Calu3 (cell line): ENCODE measurements around the gene VPS50. TPM values are rescaled to one million over a fixed set of nuclear protein-coding genes. Genes with fewer than 3 reads are reported as not detected.

Experiments used
- BruUV-seq: library from RNA; stranded (reverse); fragments of 400-500 nt; replicated peaks from 2 replicates; lab custom pipeline; 2021; lab: Mats Ljungman, UMichigan
- CTCF ChIA-PET: fragments of 300-600 bp; sonication (Branson Sonifier 250); formaldehyde crosslinking; loops from one replicate; lab custom pipeline; 2022; ENCODE audit warnings: antibody characterized with exemption; lab: Charles Lee
- DNase-seq: peaks from one replicate; pipeline ENCODE4 v3.0.0; 2022
- H3K27ac Mint-ChIP-seq: one replicate; pipeline ENCODE4 v1.8.0; 2022; ENCODE audit warnings: mixed read lengths; ENCODE audit not compliant: unreplicated experiment
- H3K27me3 Mint-ChIP-seq: one replicate; pipeline ENCODE4 v1.8.0; 2022; ENCODE audit warnings: mixed read lengths; ENCODE audit not compliant: unreplicated experiment
- H3K36me3 Mint-ChIP-seq: one replicate; pipeline ENCODE4 v1.8.0; 2022; ENCODE audit warnings: mild to moderate bottlenecking, moderate library complexity, mixed read lengths; ENCODE audit not compliant: insufficient read depth, unreplicated experiment
- H3K4me1 Mint-ChIP-seq: one replicate; pipeline ENCODE4 v1.8.0; 2022; ENCODE audit warnings: mild to moderate bottlenecking, low read depth, mixed read lengths; ENCODE audit not compliant: unreplicated experiment
- H3K4me3 Mint-ChIP-seq: one replicate; pipeline ENCODE4 v1.8.0; 2022; ENCODE audit warnings: mild to moderate bottlenecking, low read depth, moderate library complexity, mixed read lengths; ENCODE audit not compliant: unreplicated experiment
- H3K9me3 Mint-ChIP-seq: one replicate; pipeline ENCODE4 v1.8.0; 2022; ENCODE audit warnings: low read depth, mixed read lengths; ENCODE audit not compliant: unreplicated experiment
- CTCF ChIP-seq: fragments of 200-600 bp; IDR thresholded peaks from one replicate; pipeline ENCODE4 v1.8.0; 2022; ENCODE audit warnings: antibody characterized with exemption; ENCODE audit not compliant: unreplicated experiment
- intact Hi-C: fragments of 100-400 bp; cut with micrococcal nuclease; formaldehyde crosslinking; loops from one replicate; pipeline ENCODE4 v1.10.0; 2022; ENCODE audit not compliant: unreplicated experiment
- total RNA-seq: library from RNA; stranded (reverse); gene quantifications from 2 replicates; pipeline ENCODE4 v1.2.3, GENCODE V29; 2022

Gene VPS50
- total RNA-seq, 1 experiment from 2014 or later, result 36.9 TPM

- Mint-ChIP-seq H3K9me3 (no peaks in the 10 kb centered on the region), H3K36me3 (no peaks in the 10 kb centered on the region), H3K27ac (no peak overlapping the region), H3K4me3 (no peak overlapping the region), H3K4me1 (peaks cover 9% of the 10 kb centered on the region), H3K27me3 (no peaks in the 10 kb centered on the region)
- DNase-seq, result no peak
- intact Hi-C loops, result no loop called here
- CTCF ChIA-PET, result no interaction called here
- BruUV-seq, result no TSS peak
- no peak for TF ChIP-seq CTCF
Observed at GRCh38 chr7:93310346-93310745, 78.2 kb downstream of the VPS50 start.

GRCh38 chr7:93314449-93314848, 82.3 kb downstream of the VPS50 start:
- H3K9me3 Mint-ChIP-seq, result no peaks in the 10 kb centered on the region
- BruUV-seq, result no TSS peak
- H3K36me3 Mint-ChIP-seq, result no peaks in the 10 kb centered on the region
- no peaks in the 10 kb centered on the region for H3K27me3 Mint-ChIP-seq
- no peak for TF ChIP-seq CTCF
- H3K27ac Mint-ChIP-seq, result no peak overlapping the region
- CTCF ChIA-PET, result no interaction called here
- no peak for DNase-seq
- no peak overlapping the region for H3K4me3 Mint-ChIP-seq
- peaks cover 9% of the 10 kb centered on the region for H3K4me1 Mint-ChIP-seq
- intact Hi-C loops, result no loop called here

- H3K4me1 Mint-ChIP-seq, result peaks cover under 1% of the 10 kb centered on the region
Observed at GRCh38 chr7:93315896-93316295, 83.7 kb downstream of the VPS50 start.

GRCh38 chr7:93316730-93317129, 84.6 kb downstream of the VPS50 start:
- intact Hi-C loops, result no loop called here
- CTCF ChIA-PET, result no interaction called here
- H3K4me1 Mint-ChIP-seq, result no peaks in the 10 kb centered on the region
- TF ChIP-seq CTCF, result no peak
- no peaks in the 10 kb centered on the region for H3K27me3 Mint-ChIP-seq
- H3K36me3 Mint-ChIP-seq, result no peaks in the 10 kb centered on the region
- H3K4me3 Mint-ChIP-seq, result no peak overlapping the region
- no peaks in the 10 kb centered on the region for H3K9me3 Mint-ChIP-seq
- no peak overlapping the region for H3K27ac Mint-ChIP-seq
- DNase-seq, result no peak
- no TSS peak for BruUV-seq

More at GRCh38 chr7:93315896-93316295, 83.7 kb downstream of the VPS50 start:
- TF ChIP-seq CTCF, result no peak
- no peaks in the 10 kb centered on the region for H3K9me3 Mint-ChIP-seq
- CTCF ChIA-PET, result no interaction called here
- H3K27me3 Mint-ChIP-seq, result no peaks in the 10 kb centered on the region
- no peak overlapping the region for H3K27ac Mint-ChIP-seq
- H3K36me3 Mint-ChIP-seq, result no peaks in the 10 kb centered on the region
- intact Hi-C loops, result no loop called here
- BruUV-seq, result no TSS peak
- no peak for DNase-seq
- H3K4me3 Mint-ChIP-seq, result no peak overlapping the region
